HG03025 (cell line): ENCODE results near the gene SLC35F4.

Experiments used
- ATAC-seq: cut with Tn5 transposase; IDR thresholded peaks from one replicate; pipeline ENCODE4 v1.9.1; 2021; ENCODE audit warnings: mild to moderate bottlenecking, moderate library complexity; ENCODE audit not compliant: unreplicated experiment, low FRiP score

Gene SLC35F4

DNA sequence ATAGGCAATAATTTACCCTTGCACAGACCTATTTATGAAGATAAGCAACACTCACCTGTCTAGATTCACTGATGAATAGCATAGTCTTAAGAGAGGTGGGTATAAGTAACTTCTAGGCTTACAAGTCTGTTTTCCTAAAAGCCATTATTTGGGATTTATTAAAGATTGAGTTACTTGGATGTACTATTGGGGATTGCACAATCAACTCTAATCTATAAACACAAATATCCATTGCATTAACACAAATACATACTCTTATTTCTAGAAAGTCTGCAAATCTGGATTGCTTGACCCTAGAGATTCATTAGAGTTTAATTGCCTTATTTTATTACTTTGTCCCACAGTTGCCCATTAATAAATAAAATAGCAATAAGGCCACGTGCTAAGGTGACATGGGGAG is 224.1 kb downstream of the SLC35F4 start:
- no peak for ATAC-seq

DNA sequence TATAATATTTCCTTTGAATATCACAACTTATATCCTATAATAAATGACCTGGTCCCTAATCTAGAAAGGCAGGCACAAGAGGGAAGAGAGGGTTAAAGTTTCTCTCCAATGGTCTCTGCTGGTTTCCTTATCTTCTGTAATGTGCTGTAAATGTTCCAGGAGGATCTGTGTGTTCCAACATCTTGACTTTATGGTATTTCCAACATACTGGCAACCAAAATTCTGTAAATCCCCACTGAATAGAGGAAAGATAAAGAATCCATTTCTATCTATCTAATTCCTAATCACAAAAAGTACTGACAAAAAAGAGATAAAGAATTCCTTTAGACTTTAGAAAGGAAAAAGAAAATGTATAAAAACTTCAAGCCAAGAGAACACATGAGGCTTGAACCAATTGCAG is 225.9 kb downstream of the SLC35F4 start:
- ATAC-seq = no peak

DNA sequence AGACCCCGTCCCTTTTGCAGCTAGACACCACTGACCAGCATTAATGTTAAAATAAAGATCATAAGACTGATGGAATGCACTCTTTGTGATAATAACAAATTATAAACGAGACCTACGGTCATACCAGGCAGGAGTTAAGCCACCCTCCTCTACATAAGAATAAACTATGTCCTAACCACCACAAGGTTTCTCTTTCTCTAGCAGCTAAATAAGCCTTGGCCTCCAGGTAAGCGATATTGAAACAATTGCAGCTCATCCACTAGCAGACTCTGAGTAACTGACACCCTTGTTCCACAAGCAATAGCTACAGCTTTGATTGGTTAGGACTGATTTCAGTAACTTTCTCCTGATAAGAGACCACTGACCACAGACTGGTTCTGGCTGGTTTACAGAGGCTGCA is 228.0 kb downstream of the SLC35F4 start:
- ATAC-seq = no peak

DNA sequence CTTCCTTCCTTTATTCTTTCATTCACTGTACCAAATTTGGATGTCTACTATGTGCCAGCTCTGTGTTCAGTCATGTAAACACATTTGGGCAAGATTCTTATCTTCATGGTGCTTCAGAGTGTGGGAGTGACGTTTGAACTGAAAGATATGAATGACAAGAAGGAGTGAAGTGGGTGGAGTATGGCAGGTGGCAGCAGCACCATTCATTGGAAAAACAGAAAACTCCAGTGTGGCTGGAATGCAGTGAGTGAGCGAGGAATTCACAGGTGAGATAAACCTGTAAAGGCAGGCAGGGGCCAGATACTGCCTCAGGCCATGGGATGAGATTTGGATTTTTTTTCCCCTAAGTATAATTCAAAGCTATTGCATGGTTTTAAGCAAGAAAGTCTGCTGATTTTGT is 231.6 kb downstream of the SLC35F4 start:
- ATAC-seq = no peak

DNA sequence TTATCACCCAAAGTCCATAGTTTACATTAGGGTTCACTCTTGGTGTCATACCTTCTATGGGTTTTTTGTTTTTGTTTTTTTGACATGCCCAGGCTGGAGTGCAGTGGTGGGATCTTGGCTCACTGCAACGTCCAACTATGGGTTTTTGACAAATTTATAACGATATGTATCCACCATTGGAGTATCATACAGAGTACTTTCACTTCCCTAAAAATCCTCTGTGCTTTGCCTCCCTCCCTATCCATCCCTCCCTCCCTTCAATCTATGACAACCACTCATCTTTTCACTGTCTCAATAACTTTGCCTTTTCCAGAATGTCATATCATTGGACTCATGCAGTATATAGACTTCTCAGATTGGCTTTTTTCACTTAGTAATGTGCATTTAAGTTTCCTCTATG is 233.2 kb downstream of the SLC35F4 start:
- no peak for ATAC-seq

DNA sequence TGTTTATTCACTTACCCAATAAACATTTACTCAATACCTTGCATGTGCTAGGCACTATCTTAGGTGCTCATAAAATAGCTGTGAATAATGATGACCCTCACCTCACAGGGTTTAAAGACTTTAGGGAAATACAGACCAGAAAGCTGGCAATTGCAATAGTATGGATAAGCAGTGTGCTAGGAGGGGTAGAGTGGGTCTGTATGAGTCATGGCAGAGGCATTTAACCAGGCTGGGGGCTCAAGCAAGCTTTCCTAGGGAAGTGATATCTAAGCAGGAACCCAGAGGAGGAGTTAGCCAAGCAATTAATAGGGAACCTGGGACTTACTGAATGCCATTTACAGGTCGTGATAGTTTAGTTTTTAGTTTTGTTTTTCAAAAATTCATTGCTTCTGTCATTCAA is 248.4 kb downstream of the SLC35F4 start:
- ATAC-seq = no peak

DNA sequence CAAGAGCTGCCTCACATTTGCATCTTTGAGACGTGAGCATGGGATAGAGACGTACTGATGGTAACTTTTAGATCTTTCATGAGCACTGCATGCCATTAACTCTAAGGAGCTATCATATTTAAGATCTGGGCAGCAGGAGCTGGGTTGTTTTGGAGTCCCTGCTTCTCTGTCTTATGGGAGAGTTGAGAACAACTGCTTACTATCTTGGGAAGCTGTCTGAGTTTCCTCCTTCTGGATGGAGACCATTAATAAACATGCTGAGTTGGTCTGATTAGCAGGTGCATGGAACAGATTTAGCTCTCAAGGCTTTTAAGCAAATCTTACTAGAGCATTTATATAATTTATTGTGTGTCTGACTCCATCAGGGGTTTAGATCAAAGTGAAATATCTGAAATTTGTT is 252.9 kb downstream of the SLC35F4 start:
- ATAC-seq = no peak

DNA sequence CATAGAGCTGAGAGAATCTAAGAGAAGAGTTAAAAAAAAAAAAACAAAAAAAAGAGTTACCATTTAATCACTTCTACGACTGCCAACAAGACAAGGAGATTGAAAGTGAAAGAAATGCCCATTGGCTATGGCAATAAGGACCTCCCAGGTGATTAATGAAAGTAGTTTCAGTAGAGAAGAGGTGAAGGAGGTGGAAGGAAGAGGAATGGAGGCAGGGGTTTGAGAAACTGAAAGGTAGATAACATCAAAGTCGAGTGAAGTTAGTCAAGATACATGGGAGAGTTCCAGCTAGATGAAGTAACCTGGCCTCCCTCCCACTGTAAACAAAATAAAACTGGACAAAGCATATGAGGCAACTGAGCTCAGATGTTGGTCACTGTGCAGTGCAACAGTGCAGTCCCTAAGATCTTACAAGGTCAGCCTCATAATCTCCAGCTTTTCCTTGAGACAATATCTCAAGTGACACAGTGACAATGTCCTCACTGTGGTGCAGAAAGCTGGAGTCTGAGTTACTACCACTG is 254.3 kb downstream of the SLC35F4 start:
- ATAC-seq = no peak

DNA sequence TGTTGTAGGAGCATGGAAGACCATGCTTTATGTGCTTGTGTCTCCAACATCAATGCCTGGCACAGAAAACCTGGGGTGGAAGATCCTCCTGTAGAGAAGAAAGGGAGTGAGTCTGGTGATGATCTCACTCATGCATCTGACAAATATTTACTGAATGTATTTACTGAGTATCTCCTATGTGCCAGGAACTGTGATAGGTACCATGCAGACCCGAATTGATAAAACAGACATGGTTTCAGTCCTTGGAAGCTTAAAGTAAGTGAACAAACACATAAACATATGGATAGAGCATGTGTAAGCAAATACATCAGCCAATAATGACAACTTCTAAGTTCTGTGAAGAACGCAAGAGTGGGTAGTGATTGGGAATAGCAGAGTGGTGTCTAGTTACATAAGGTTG is 255.3 kb downstream of the SLC35F4 start:
- ATAC-seq = no peak

DNA sequence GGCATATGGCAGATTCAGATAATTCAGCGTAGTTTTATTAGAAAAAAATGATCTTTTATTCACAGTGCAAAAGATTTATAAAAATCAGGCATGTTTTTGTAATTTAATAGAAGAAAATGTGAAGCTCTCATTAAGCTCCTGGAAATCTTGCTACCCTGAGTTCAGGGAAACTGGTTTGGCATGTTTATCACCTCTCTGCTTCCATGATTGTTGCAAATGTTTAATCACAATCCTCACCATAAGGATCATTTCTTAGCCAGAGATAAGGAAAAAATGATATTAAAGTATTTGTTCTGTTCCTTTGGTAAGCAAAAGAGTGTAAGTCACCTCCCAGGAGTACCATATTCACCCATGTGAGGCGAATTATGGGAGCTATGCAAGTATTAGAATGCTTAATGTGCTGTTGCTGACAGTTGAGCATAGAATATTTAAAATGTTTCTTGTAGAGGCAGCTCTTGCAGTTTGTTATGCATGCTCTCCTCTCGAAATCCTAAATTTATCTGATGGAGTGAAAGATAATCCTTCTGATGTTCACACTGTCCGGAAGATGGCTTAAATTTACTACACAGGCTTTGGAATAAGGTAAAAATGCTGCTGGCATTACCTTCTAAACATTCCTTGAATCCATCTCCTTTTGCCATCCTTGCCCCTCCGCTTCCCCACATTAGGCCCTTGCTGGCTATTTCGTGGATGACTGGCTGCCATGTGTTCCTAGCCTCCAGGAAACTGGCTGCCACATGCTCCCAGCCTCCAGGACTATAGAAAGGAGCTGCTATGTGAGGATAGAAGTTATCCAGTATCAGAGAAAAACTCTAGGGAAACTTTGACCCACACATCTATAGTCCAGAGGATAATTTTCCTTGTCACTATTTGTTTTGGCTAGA is 256.5 kb downstream of the SLC35F4 start:
- no peak for ATAC-seq

DNA sequence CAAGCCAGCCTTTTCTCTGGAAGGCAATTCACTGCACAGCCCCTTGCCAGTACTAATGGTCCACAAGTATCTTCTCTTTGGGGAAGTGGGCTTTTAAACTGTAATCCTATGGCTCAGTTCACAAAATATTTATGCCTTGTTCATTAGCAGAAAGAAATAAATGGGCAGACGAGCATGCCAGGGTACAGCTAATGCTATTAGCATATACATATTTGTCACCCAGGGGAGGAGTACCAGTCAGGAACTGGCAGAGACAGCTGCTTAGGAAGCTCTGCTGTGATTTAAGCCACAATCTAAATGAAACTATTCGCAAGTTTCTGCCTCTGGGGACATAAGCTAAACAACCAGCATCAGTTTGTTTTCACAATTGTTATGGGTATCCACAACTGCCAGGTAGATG is 258.8 kb downstream of the SLC35F4 start:
- ATAC-seq = no peak

DNA sequence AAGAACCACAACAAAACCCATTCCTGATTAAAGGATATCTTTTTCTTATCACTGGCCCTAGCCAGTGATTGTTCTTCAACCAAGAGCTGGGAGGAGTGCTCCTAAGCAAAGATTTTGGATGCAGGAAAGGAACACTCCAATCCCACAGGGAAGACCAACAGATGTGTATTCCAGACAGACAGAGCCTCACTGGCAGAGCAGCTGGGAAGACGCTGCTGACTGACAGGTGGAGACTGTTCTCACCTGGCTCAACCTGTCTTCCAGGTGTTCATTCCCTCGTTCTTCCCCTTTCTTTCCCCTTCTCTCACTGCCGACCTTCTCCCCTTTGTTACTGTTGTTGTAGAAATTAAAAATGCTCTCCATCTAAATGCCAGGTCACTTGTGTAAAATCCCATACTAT is 282.5 kb downstream of the SLC35F4 start:
- no peak for ATAC-seq

DNA sequence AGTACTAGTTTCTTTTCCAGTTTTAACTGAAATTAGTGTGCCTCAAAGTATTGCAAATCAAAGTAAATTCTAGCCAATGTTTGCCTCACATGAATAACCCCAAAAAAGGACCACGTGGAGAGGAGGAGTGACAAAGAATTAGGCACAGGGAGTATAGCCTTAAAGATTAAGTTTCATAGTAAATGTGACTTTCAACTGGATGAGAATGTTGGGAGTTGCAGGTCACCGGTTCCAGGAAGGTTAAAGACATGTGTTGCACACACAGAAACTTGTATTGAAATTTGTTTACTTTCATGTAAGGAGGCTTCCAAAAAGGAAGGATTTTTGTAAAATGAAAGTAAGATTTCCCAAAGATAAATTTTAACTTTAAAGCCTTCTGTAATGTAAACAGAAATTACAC is 283.1 kb downstream of the SLC35F4 start:
- ATAC-seq = no peak

DNA sequence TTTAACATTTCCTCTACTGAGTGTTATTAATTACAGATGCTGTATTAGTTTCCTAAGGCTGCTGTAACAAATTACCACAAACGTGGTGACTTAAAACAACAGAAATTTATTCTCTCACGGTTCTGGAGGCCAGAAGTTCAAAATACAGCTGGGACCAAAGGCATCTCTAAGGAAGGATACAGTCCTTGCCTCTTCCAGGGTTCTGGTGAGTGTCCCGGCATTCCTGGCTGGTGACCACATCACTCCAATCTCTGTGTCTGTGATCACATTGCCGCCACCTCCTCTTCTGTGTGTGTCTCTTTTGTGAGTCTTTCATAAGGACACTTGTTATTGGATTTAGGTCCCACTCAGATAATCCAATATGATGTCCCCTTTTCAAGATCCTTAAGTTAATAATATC is 287.1 kb downstream of the SLC35F4 start:
- ATAC-seq = no peak

DNA sequence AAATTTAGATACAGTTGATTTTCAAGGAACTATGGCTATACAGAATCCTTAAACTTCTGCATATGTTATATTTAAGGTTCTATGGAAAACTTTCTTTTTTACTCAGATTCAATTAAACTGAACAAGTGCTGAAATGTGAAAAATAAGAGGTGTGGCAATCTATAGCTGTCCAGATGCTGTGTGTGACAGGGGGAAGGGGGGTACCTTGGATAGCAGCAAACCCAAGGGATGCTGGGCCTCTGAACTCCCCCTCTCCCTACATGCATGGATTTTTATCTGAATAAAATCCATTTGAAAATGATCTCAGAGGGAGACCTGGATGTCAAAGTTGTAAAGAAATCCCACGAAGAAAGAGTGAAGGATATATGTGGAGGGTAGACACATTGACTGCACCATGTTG is 289.4 kb downstream of the SLC35F4 start:
- ATAC-seq = no peak

DNA sequence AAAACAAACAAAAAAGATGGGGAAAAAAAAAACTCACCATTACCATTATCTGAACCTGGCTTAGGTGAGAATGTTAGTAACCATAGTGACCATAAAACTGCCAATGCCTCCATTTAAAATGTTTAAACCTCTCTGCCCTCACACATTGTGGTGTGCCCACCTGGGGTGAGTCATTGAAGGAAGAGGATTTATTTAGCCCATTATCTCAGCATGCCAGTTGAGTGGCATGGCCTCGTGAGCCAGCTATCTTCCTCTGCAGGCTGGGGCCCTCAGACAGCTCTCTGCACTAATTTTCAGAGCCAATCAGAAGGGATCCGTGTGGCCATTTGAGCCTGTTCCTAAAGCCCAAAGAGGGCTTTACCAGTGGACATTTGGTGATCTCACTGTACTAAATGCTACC is 290.4 kb downstream of the SLC35F4 start:
- ATAC-seq = no peak

DNA sequence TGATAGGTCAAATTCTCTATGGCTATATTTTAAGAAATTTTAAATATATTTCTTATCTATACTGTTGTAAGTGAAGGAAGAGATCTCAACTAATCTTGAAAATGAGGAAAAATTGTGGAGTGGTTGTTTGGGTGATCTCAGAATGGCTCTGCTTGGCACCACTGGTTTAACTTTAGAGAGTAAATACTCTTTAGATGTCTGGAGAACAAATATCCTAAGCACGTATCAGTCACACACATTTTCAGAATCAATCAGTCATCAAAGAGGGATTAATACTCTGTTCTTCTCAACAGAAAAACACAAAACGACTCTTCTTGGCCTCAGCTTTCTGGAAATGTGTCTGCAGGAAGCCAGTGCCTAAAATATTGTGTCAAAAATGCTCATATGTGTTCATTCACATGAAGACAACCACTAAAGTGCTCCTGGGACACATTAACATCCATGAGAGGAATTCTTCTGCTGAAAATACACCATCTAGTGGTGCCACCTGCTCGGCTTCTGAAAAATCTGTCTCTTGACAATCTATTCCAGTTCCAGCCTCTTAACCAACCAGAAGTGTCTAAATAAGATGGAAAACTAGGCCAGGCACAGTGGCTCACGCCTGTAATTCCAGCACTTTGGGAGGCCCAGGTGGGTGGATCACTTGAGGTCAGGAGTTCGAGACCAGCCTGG is 291.1 kb downstream of the SLC35F4 start:
- no peak for ATAC-seq

DNA sequence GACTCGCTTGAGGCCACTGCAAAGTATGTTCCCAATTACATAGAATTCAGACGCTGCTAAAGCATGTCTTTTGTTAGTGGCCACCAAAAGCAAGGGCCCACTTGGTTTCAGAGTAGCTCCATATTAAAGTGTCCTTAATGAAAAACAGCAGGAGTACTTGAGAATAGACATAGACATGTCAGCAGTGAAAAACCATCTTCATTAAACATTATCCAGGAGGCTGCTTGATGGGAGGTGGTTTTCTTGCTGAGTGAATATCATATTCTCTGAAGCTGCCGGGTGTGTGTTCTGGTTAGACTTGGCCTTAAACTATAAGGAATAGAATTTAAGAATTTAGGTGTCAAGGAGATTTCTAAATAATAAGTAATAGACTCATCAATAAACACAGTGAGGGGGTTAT is 292.7 kb downstream of the SLC35F4 start:
- no peak for ATAC-seq

DNA sequence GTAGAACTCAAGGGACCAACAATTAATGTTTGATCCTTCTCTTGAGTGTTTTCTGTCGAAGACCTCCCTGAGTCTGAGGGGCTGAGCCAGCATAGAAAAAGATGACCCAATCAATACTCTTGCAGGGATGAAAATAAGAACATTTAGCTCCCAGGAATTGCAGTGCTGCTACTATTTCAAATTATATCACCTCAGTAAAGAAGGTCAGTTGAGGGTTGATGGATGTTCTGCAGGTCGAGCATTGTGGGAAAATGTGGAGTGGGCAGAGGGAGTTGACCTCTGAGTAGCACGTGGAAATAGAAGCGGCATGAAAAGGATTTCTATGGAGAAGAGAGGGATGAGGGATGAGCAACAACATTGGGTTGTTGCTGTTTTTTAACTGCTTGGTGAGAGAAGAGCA is 297.3 kb downstream of the SLC35F4 start:
- ATAC-seq = no peak

DNA sequence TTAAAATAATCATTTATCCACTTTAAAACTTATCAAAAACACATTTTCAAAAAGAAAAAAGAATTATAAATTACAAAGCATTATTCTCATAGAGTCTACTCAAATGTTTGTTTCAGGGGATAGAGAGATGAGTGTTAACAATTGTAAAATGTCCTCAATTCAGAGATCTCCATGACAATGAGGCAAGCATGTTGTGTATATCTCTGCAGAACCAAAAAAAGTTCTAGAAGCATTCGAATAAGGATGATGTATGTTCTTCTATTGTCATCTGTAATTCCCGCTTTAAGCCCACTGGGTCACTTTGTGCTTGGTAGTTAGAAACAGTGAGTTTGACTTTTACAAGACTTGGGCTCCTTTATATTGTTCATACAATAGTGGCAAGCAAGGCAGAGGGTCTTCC is 298.7 kb downstream of the SLC35F4 start:
- no peak for ATAC-seq

DNA sequence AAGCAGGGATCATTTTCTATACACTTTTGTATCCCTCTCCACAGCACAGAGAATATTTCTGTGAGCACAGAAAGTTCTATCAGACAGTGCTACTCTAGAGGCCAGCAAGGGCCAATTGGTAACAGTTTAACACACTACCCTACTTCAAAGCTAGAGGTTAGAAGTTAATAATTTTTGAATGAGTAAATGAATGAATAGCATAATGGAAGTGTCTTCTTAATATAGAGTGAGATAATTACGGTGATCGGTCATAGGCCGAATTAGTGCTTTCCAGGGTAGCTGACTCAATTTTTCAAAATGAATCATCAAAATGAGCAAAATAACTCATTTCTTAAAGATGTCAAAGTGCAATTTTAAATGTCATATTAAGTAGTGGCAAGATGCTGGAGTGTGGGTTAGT is 305.2 kb downstream of the SLC35F4 start:
- no peak for ATAC-seq

DNA sequence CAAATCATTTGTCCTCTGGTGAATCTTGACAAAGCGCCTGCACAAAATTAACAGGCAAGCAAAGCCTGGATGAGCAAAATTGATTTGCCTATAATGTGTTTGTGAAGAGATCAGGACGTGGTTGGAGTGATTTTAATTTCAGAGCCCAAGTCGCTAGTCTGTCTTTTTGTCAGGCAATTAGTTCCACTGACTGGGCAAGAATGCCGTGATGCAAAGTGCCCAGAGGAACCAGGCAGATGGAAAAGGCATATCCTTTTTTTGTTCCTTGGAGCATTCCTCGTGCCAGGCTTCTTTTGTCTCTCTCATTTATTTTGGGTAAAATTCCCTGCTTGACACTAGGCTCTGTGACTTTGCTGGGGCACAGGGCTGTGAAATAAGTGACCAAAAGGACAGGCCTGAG is 306.3 kb downstream of the SLC35F4 start:
- no peak for ATAC-seq
